Fibroblast of lung (primary cell): ENCODE measurements around the gene HOXA7.

ENCODE experiments used
- CTCF ChIP-seq, 2 donors: IDR thresholded peaks in 1 of 2; conservative IDR thresholded peaks in 1 of 2; 1 replicate in 1 of 2; 2 replicates in 1 of 2; pipeline ENCODE4 v1.5.1; 2011 to 2012; ENCODE audit warnings: low read length in 2 of 2, control low read depth in 1 of 2, inconsistent platforms in 1 of 2, low read depth in 1 of 2, mild to moderate bottlenecking in 1 of 2
- EZH2 ChIP-seq: IDR thresholded peaks from 2 replicates; pipeline ENCODE4 v1.5.1; 2012; ENCODE audit warnings: low read length, control low read depth, mild to moderate bottlenecking; ENCODE audit errors: missing control alignments

- no peak for TF ChIP-seq CTCF (conservative IDR thresholded peaks at IDR 0.05 in 1 of 2, IDR thresholded peaks at IDR 0.05 in 1 of 2; ENCODE audit: low read depth in 1 of 2, low read length in 2 of 2)
- no peak for TF ChIP-seq EZH2
These were observed 21.9 kb upstream of the HOXA7 start for GRCh38 chr7:27178366-27178765.
